Calu3 (cell line): ENCODE results near the gene NXN. TPM values are rescaled to one million over a fixed set of nuclear protein-coding genes. Genes with fewer than 3 reads are reported as not detected.

ENCODE experiments used
- BruUV-seq: library from RNA; stranded (reverse); fragments of 400-500 nt; replicated peaks from 2 replicates; lab custom pipeline; 2021; lab: Mats Ljungman, UMichigan
- CTCF ChIA-PET: fragments of 300-600 bp; sonication (Branson Sonifier 250); formaldehyde crosslinking; loops from one replicate; lab custom pipeline; 2022; ENCODE audit warnings: antibody characterized with exemption; lab: Charles Lee
- DNase-seq: peaks from one replicate; pipeline ENCODE4 v3.0.0; 2022
- H3K27ac Mint-ChIP-seq: one replicate; pipeline ENCODE4 v1.8.0; 2022; ENCODE audit warnings: mixed read lengths; ENCODE audit not compliant: unreplicated experiment
- H3K27me3 Mint-ChIP-seq: one replicate; pipeline ENCODE4 v1.8.0; 2022; ENCODE audit warnings: mixed read lengths; ENCODE audit not compliant: unreplicated experiment
- H3K36me3 Mint-ChIP-seq: one replicate; pipeline ENCODE4 v1.8.0; 2022; ENCODE audit warnings: mild to moderate bottlenecking, moderate library complexity, mixed read lengths; ENCODE audit not compliant: insufficient read depth, unreplicated experiment
- H3K4me1 Mint-ChIP-seq: one replicate; pipeline ENCODE4 v1.8.0; 2022; ENCODE audit warnings: mild to moderate bottlenecking, low read depth, mixed read lengths; ENCODE audit not compliant: unreplicated experiment
- H3K4me3 Mint-ChIP-seq: one replicate; pipeline ENCODE4 v1.8.0; 2022; ENCODE audit warnings: mild to moderate bottlenecking, low read depth, moderate library complexity, mixed read lengths; ENCODE audit not compliant: unreplicated experiment
- H3K9me3 Mint-ChIP-seq: one replicate; pipeline ENCODE4 v1.8.0; 2022; ENCODE audit warnings: low read depth, mixed read lengths; ENCODE audit not compliant: unreplicated experiment
- CTCF ChIP-seq: fragments of 200-600 bp; IDR thresholded peaks from one replicate; pipeline ENCODE4 v1.8.0; 2022; ENCODE audit warnings: antibody characterized with exemption; ENCODE audit not compliant: unreplicated experiment
- intact Hi-C: fragments of 100-400 bp; cut with micrococcal nuclease; formaldehyde crosslinking; loops from one replicate; pipeline ENCODE4 v1.10.0; 2022; ENCODE audit not compliant: unreplicated experiment
- total RNA-seq: library from RNA; stranded (reverse); gene quantifications from 2 replicates; pipeline ENCODE4 v1.2.3, GENCODE V29; 2022

The NXN gene
- total RNA-seq, 1 experiment from 2014 or later: 1.8 TPM

- H3K9me3 Mint-ChIP-seq: no peaks in the 10 kb centered on the region
- peaks cover 24% of the 10 kb centered on the region for H3K27me3 Mint-ChIP-seq
- no TSS peak for BruUV-seq
- no peak for TF ChIP-seq CTCF
- no peaks in the 10 kb centered on the region for H3K4me1 Mint-ChIP-seq
- intact Hi-C loops: no loop called here
- no peak for DNase-seq
- H3K36me3 Mint-ChIP-seq: no peaks in the 10 kb centered on the region
- CTCF ChIA-PET: no interaction called here
- H3K4me3 Mint-ChIP-seq: no peak overlapping the region
- H3K27ac Mint-ChIP-seq: no peak overlapping the region
Measured at GRCh38 chr17:917941-918740, 61.4 kb downstream of the NXN start.

- CTCF ChIA-PET: no interaction called here
- no peak for DNase-seq
- BruUV-seq: no TSS peak
- Mint-ChIP-seq H3K27ac (no peak overlapping the region), H3K4me3 (no peak overlapping the region), H3K4me1 (no peaks in the 10 kb centered on the region), H3K36me3 (no peaks in the 10 kb centered on the region), H3K27me3 (peaks cover 24% of the 10 kb centered on the region), H3K9me3 (no peaks in the 10 kb centered on the region)
- TF ChIP-seq CTCF: no peak
- intact Hi-C loops: no loop called here
Measured at GRCh38 chr17:917391-917811, 62.2 kb downstream of the NXN start.

DNA sequence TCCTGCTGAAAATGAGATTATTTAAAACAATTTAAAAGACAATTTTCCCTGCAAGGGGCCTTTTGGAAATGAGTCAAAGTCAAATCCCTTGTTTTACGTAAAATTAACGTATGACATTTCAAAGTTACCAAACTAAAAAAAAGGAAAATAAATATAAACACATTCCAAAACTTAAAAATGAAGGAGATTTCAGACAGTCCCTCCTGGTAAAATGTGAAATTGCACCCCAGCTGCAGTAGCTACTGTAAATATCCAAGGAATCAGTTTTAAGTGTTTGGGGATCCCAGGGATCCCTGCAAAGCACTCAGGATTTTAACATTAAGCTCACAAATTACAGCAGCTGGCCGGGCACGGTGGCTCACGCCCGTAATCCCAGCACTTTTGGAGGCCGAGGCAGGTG, 63.3 kb downstream of the NXN start:
- H3K27ac Mint-ChIP-seq: no peak overlapping the region
- no peaks in the 10 kb centered on the region for H3K9me3 Mint-ChIP-seq
- CTCF ChIA-PET: no interaction called here
- H3K4me1 Mint-ChIP-seq: no peaks in the 10 kb centered on the region
- no peak for TF ChIP-seq CTCF
- H3K4me3 Mint-ChIP-seq: no peak overlapping the region
- intact Hi-C loops: no loop called here
- peaks cover 13% of the 10 kb centered on the region for H3K27me3 Mint-ChIP-seq
- DNase-seq: no peak
- no peaks in the 10 kb centered on the region for H3K36me3 Mint-ChIP-seq
- BruUV-seq: no TSS peak

DNA sequence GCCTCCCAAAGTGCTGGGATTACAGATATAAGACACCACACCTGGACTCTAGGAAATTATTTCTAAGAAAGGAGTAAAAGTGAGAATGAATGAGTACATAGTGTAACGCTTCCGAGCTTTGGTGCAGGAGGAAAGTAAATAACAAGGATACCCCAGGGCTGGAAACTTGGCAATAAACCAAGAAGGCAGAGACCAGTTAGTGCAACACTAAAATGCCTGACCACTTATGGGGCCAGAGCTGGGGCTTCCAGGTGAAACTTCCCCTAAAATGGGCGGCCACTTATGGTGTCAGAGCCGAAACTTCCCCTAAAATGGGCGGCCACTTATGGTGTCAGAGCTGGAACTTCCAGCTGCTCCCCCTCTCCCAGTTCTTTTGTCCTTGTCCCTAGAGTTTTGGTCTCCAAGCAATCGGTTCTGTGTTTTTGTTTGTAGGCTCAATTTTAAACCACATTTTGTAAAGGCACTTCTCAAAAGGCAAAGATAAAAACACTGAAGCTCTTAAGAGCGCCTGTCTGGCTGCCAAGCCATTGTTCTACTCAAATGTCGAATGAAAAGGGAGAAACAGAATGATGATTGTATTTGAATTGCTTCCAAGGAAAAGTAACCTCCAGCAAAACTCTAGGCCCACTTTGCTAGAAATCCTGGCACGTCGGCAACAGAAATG, 63.9 kb downstream of the NXN start:
- DNase-seq: no peak
- Mint-ChIP-seq H3K27ac (no peak overlapping the region), H3K27me3 (peaks cover 6% of the 10 kb centered on the region), H3K4me3 (no peak overlapping the region), H3K4me1 (no peaks in the 10 kb centered on the region), H3K9me3 (no peaks in the 10 kb centered on the region), H3K36me3 (no peaks in the 10 kb centered on the region)
- intact Hi-C loops: no loop called here
- no TSS peak for BruUV-seq
- no peak for TF ChIP-seq CTCF
- CTCF ChIA-PET: no interaction called here
